GM10847 (cell line): ENCODE data around the gene NCK1.

ENCODE experiments used
- POLR2A ChIP-seq: IDR thresholded peaks from 2 replicates; pipeline ENCODE4 v1.6.1; 2011; ENCODE audit not compliant: insufficient read length; ENCODE audit errors: extremely low read depth

NCK1 gene

DNA sequence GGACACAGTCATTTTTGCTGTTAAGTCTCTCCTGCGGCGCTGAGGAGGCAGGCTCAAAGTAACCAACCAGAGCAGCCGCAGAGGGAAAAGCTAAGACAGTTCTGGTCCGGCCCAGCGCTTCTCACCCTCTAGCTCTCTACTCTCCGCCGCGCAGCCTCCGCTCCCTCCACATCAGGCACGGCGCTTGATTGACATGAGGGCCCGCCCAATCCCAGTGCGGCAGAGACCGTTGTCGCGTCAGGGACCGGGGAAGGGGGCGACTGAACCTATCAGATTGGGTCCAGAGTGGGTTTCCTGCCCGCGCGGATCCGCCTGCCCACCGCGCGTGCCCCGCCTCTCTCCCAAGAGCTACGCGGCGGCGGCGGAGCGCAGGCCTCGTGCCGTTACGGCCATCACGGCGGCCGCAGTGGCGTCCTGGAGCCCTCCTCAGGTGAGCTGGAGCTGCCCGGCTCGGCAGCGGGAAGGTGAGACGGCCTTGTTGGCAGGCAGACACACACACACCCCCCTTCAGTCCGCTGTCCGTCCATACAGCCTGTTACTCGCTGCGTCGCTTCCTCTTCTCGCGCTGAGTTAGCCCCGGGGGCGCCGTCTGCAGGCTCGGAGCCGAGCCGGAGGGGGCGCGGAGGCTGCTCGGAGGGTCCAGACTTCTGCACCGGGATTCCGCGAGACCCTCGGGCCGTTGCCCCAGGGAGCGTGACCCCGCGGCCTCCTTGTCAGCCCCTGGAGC, at the start of gene NCK1:
NCK1 (plus strand) TSS at position 319 of the 727 bp plus-strand sequence. CDS start 65,794 bp downstream, outside the sequence.
- TF ChIP-seq POLR2A, result peak; percentile 94

DNA sequence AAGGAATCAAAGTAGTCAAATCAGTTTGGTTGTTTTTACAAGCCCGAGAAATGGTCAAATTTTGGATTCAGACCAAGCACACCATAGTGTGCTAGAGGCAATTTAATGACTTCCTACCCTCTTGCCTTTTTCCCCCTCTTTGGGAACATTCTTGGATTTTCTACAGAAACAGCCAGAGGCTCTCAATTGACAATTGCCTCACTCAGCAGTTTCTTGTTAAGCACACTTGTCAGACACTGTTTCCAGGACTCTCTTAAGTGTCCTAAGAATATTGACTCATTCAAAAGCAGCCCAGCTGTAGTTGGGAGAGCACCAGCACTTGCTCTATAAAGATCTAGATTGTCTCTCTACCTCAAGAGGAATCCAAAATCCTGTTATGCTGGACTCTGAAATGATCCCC, 44.6 kb upstream of the NCK1 start:
- TF ChIP-seq POLR2A, result no peak

DNA sequence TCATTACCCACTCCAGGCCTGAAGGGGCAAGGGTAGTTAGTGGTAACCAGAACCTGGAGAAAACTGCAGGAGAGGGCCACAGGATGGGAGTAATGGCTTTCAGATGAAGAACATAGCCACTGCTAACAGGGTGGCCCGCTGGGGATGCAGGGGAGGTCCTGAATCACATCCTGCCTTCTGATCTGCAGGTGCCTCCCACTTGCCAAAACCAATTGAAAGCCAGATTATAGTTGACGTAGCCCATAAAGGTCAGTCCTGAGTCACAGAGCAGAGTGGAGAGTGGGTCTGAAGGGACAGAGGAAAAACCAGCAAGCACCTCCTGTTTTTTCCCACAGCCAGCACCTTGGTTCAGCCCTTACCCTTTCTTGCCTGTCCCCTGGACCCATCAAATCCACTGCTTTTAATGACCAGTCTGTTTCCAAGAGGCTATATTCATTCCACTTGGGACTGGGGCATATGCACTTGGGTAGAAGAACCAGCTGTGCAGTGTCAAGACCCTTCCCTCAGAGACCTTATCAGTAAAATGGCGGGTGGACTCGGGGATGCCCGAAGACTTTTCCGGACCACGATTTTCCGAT, 43.7 kb upstream of the NCK1 start:
- TF ChIP-seq POLR2A, result no peak

- no peak for TF ChIP-seq POLR2A
Observed at GRCh38 chr3:136818769-136819391, 43.1 kb upstream of the NCK1 start, which contains the start of gene SLC35G2. Gene SLC35G2, plus strand, starts transcription at chr3:136819126. Its CDS starts 35,335 bp downstream, at chr3:136854461.

GRCh38 chr3:136819392-136819730, 42.6 kb upstream of the NCK1 start:
- TF ChIP-seq POLR2A, result no peak

DNA sequence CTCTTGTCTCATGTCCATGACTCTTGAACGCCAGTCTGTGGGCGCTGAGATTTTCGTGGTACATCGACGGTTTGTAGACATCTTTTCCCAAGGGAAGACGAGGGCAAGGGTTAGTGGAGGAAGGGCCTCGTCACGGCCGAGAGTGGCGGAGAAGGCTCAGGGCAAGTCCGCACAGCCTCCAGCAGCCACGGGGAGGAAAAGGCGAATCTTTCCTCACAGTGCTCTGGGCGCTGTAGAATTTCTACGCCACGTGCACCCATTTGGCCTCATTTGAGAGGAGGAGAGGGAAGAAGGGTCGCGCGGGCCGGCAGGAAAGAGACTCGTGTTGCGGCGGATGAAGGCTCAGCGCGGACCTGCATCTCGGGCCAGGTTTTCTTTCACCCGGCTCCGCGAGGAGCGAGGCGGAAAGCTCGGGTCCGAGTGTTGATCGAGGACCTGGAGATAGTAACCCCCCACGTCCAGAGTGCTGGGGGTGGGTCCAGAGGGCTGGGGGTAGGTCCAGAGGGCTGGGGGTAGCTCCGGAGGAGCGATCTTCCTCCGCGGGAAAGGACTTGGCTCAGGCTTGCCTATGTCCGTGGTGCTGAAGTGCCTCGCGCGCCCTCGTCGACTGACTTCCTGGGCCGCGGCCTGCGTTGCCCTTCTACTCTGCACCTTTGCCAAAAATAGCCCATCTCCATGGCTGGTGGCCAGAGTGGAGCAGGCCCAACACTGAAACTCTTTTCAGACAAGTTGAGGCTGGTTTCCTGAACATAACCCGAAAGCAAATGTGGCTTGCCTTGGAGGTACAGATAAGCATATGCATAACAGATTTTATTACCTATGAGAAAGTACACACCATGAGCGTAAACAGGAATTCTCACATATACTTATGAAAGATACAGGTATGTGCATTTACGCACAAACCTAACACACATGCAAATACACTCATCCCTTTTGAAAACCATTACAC, 42.0 kb upstream of the NCK1 start:
- TF ChIP-seq POLR2A, result no peak

- no peak for TF ChIP-seq POLR2A
Observed at GRCh38 chr3:136831461-136831860, 30.5 kb upstream of the NCK1 start.

- no peak for TF ChIP-seq POLR2A
Observed at GRCh38 chr3:136835089-136835812, 26.8 kb upstream of the NCK1 start.

- no peak for TF ChIP-seq POLR2A
Observed at GRCh38 chr3:136835813-136836510, 26.0 kb upstream of the NCK1 start.

DNA sequence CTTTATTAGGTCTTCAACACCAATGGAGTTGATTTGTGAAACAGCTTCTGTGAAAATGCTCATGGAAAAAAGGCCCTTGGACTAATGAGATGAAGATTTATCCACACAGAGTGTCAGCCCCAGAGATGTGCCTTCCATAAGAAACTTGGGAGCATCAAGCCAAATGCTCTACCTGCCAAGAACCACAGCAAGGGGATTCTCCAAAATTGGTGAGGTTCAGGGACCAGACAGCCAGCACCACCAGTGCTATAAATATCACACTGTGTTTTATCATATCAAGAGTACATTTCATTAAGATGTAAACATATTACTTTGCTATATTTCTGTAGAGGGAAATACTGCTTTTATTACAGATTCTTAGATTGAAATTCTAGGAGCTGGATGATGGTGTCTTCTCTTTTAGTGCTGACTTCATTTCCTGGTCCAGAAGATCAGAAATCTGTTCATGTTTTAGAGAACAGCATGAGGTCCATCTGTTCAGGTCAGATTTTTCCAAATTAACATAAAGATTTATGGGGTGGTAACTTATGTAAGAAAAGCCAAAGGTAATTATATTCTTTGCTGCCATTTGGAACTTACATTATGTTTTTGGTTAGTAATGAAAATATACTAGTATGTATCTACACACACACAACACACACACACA, 25.4 kb upstream of the NCK1 start:
- no peak for TF ChIP-seq POLR2A

DNA sequence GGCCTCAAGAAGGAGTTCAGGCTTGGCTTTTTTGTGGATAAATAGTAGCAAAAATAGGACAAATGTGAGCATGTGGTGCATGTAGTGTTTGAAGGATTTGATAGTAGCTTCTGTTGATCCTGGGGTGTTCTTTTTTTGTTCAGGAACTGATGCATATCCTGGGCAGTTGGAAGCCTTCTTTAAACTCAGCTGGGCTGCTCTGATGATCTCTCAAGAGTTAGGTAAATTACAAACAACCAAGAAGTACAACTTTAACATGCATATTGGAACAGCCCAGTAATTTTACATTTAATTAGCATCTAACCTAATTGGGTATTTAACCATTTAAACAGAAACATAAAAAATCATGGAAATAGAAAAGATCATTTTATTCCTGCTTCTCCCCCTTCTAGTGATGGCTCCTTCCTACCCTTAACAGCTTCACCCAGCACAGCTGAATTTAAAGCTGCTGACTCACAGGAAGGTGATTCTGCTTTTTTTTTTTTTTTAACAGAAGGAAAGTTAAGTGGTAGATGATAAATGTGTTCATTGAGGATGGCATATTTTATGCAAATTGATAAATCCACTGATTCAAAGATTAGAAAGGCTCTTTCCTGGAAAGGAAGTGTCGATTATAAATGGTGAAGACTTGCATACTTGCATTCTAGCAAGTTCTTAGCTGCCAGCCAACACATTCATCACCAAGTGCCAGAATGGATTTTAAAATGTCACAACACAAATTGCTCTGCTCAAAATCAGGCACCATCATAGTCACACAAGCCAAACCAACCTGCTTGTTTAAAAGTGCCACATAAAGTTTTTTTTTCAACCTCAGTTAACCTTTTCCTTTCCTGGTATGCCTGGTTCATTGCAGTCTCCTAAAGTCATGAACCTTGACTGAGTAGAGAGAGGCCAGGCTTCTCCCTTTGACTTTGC, 23.1 kb upstream of the NCK1 start:
- no peak for TF ChIP-seq POLR2A

DNA sequence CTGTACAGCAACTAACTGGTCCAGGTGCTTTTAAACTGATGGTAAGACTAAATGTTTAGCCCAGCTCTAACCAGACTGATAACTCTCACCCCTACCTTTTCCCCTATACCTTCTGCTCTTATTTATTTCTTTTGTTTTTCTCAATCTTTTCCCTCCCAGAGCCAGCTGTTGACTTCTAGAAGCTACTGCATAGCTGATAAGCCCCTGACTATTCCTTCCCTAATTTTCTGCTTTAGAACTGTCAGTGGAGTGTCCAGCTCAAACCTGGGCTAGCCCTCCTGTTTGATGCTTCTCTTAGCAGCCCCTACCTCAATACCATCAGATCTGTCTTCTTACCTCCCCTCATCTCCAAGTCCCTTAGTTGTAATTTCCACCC, 22.5 kb upstream of the NCK1 start:
- no peak for TF ChIP-seq POLR2A

DNA sequence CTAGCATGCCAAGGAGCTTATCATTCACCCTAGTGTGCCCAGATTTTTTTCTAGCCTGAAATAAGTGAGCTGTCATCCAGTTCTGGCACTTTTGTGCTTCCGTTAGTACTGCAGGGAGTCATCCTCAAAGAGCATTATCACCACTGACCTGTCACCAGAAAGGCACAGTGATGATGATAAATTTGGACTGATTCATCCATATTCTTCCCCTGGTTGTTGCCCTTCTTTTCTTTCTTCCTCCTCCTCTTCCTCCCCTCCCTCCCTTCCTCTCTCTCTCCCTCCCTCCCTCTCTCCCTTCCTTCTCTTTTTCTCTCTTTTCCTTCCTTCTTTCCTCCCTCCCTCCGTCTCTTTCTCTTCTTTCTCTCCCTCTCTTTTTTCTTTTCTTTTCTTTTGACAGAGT, 21.8 kb upstream of the NCK1 start:
- TF ChIP-seq POLR2A, result no peak
